IMR-90 (cell line): ENCODE data around the gene AGT. TPM values are rescaled to one million over a fixed set of nuclear protein-coding genes. Genes with fewer than 3 reads are reported as not detected.

Experiments
- ATAC-seq: fragments of 200-7000 bp; cut with Tn5 transposase; 2 replicates; pipeline ENCODE4 v1.9.1; 2020; ENCODE audit warnings: low read depth, mild to moderate bottlenecking, moderate library complexity
- BruUV-seq: library from RNA; stranded (reverse); fragments of 400-500 nt; replicated peaks from 2 replicates; lab custom pipeline; 2021; lab: Mats Ljungman, UMichigan
- CTCF ChIA-PET: fragments of 300-600 bp; formaldehyde crosslinking; extraction: SDS; loops from one replicate; lab custom pipeline; 2021; ENCODE audit warnings: antibody characterized with exemption; lab: Yijun Ruan, JAX
- POLR2A ChIA-PET: fragments of 300-600 bp; sonication (Branson Sonifier 250); formaldehyde crosslinking; loops from one replicate; lab custom pipeline; 2022; ENCODE audit warnings: antibody characterized with exemption; ENCODE audit not compliant: unreplicated experiment; lab: Charles Lee
- DNase-seq: peaks from one replicate; pipeline ENCODE4 v3.0.0; 2013
- H2AFZ ChIP-seq: replicated peaks from 2 replicates; pipeline ENCODE3; 2013; ENCODE audit warnings: low read length, mild to moderate bottlenecking; ENCODE audit not compliant: poor library complexity
- H2AK5ac ChIP-seq: 2 replicates; pipeline ENCODE4 v1.6.1; 2013; ENCODE audit warnings: low read depth, low read length, inconsistent platforms
- H2AK9ac ChIP-seq: replicated peaks from 2 replicates; pipeline ENCODE3; 2013; ENCODE audit warnings: mild to moderate bottlenecking, low read depth, low read length, moderate library complexity; ENCODE audit not compliant: poor library complexity
- H2BK120ac ChIP-seq: 2 replicates; pipeline ENCODE4 v1.6.1; 2013; ENCODE audit warnings: low read depth, low read length, inconsistent platforms
- H2BK15ac ChIP-seq: 3 replicates; pipeline ENCODE4 v1.6.1; 2013; ENCODE audit warnings: low read depth, low read length, inconsistent platforms
- H2BK20ac ChIP-seq: 2 replicates; pipeline ENCODE4 v1.6.1; 2013; ENCODE audit warnings: low read depth, mild to moderate bottlenecking, inconsistent platforms, low read length, moderate library complexity
- H2BK5ac ChIP-seq: 2 replicates; pipeline ENCODE4 v1.6.1; 2013; ENCODE audit warnings: mild to moderate bottlenecking, low read depth, low read length, inconsistent platforms; ENCODE audit not compliant: poor library complexity, severe bottlenecking
- H3K14ac ChIP-seq: replicated peaks from 2 replicates; pipeline ENCODE4 v1.6.1; 2013; ENCODE audit warnings: low read depth, low read length, inconsistent platforms
- H3K18ac ChIP-seq: 2 replicates; pipeline ENCODE4 v1.6.1; 2013; ENCODE audit warnings: low read depth, low read length, control low read depth
- H3K23ac ChIP-seq: 2 replicates; pipeline ENCODE4 v1.6.1; 2013; ENCODE audit warnings: low read depth, low read length, inconsistent platforms
- H3K27ac ChIP-seq: 2 replicates; pipeline ENCODE4 v1.5.1; 2013; ENCODE audit warnings: mild to moderate bottlenecking, control low read depth, low read length; ENCODE audit not compliant: insufficient read depth
- H3K27me3 ChIP-seq: 2 replicates; pipeline ENCODE4 v1.6.1; 2013; ENCODE audit warnings: low read length; ENCODE audit not compliant: control insufficient read depth, insufficient read depth
- H3K36me3 ChIP-seq: 2 replicates; pipeline ENCODE4 v1.6.1; 2013; ENCODE audit warnings: low read length, mixed read lengths; ENCODE audit not compliant: control insufficient read depth, insufficient read depth
- H3K4ac ChIP-seq: 2 replicates; pipeline ENCODE4 v1.6.1; 2013; ENCODE audit warnings: low read depth, low read length, inconsistent platforms
- H3K4me1 ChIP-seq: 2 replicates; pipeline ENCODE4 v1.6.1; 2013; ENCODE audit warnings: low read length, mixed read lengths; ENCODE audit not compliant: control insufficient read depth, insufficient read depth
- H3K4me2 ChIP-seq: 2 replicates; pipeline ENCODE4 v1.6.1; 2013; ENCODE audit warnings: low read depth, mild to moderate bottlenecking, control low read depth, low read length, moderate library complexity
- H3K4me3 ChIP-seq: 2 replicates; pipeline ENCODE4 v1.5.1; 2013; ENCODE audit warnings: low read depth, mild to moderate bottlenecking, control low read depth, low read length, moderate library complexity; ENCODE audit not compliant: insufficient read depth
- H3K56ac ChIP-seq: 2 replicates; pipeline ENCODE4 v1.6.1; 2013; ENCODE audit warnings: low read length, inconsistent platforms; ENCODE audit not compliant: insufficient read depth; ENCODE audit errors: extremely low read depth
- H3K79me1 ChIP-seq, 2 experiments: 2 replicates each; pipeline ENCODE4 v1.6.1; 2013; ENCODE audit warnings: low read length in 2 of 2, inconsistent platforms in 1 of 2, low read depth in 1 of 2
- H3K9ac ChIP-seq: 2 replicates; pipeline ENCODE4 v1.6.1; 2013; ENCODE audit warnings: low read depth, low read length, control low read depth
- H3K9me1 ChIP-seq: 2 replicates; pipeline ENCODE4 v1.6.1; 2013; ENCODE audit warnings: low read length, inconsistent platforms; ENCODE audit not compliant: insufficient read depth
- H3K9me3 ChIP-seq: 2 replicates; pipeline ENCODE4 v1.6.1; 2013; ENCODE audit warnings: low read length; ENCODE audit not compliant: control insufficient read depth, insufficient read depth
- H4K20me1 ChIP-seq: 2 replicates; pipeline ENCODE4 v1.6.1; 2013; ENCODE audit warnings: low read length, inconsistent platforms; ENCODE audit not compliant: insufficient read depth
- H4K5ac ChIP-seq: 2 replicates; pipeline ENCODE4 v1.6.1; 2013; ENCODE audit warnings: mild to moderate bottlenecking, low read depth, low read length, control low read depth
- H4K8ac ChIP-seq, 2 experiments: 2 replicates each; pipeline ENCODE4 v1.6.1; 2013; ENCODE audit warnings: low read depth in 2 of 2, low read length in 2 of 2, control low read depth in 1 of 2, inconsistent platforms in 1 of 2
- H4K91ac ChIP-seq: 2 replicates; pipeline ENCODE4 v1.6.1; 2013; ENCODE audit warnings: low read depth, low read length, inconsistent platforms; ENCODE audit not compliant: insufficient read depth
- BHLHE40 ChIP-seq: fragments of 150-350 bp; IDR thresholded peaks from 2 replicates; pipeline ENCODE4 v1.6.1; 2016; ENCODE audit warnings: mild to moderate bottlenecking, low read depth, low read length
- CEBPB ChIP-seq: IDR thresholded peaks from 2 replicates; pipeline ENCODE4 v1.6.1; 2012; ENCODE audit warnings: low read depth, low read length, improper control_type of control experiment
- CHD1 ChIP-seq: IDR thresholded peaks from 2 replicates; pipeline ENCODE4 v1.6.1; 2012; ENCODE audit warnings: low read depth, low read length, improper control_type of control experiment
- FOS ChIP-seq: fragments of 150-350 bp; IDR thresholded peaks from 2 replicates; pipeline ENCODE4 v1.6.1; 2016; ENCODE audit warnings: low read depth, low read length
- MAFK ChIP-seq: IDR thresholded peaks from 2 replicates; pipeline ENCODE4 v1.6.1; 2012; ENCODE audit warnings: low read depth, low read length, improper control_type of control experiment
- MAZ ChIP-seq: IDR thresholded peaks from 2 replicates; pipeline ENCODE4 v1.6.1; 2012; ENCODE audit warnings: low read depth, mild to moderate bottlenecking, low read length, improper control_type of control experiment, moderate library complexity, borderline replicate concordance
- MXI1 ChIP-seq: IDR thresholded peaks from 2 replicates; pipeline ENCODE4 v1.6.1; 2012; ENCODE audit warnings: low read depth, mild to moderate bottlenecking, low read length, moderate library complexity, borderline replicate concordance
- NFE2L2 ChIP-seq: fragments of 150-350 bp; IDR thresholded peaks from 2 replicates; pipeline ENCODE4 v1.6.1; 2016; ENCODE audit warnings: low read depth, mild to moderate bottlenecking, low read length
- POLR2A ChIP-seq: IDR thresholded peaks from 2 replicates; pipeline ENCODE4 v1.6.1; 2012; ENCODE audit warnings: mild to moderate bottlenecking, low read depth, low read length
- RAD21 ChIP-seq: IDR thresholded peaks from 2 replicates; pipeline ENCODE4 v1.6.1; 2012; ENCODE audit warnings: low read length, improper control_type of control experiment
- RCOR1 ChIP-seq: IDR thresholded peaks from 2 replicates; pipeline ENCODE4 v1.6.1; 2012; ENCODE audit warnings: mild to moderate bottlenecking, low read length, improper control_type of control experiment; ENCODE audit not compliant: insufficient replicate concordance
- RFX5 ChIP-seq: IDR thresholded peaks from 2 replicates; pipeline ENCODE4 v1.8.0; 2012; ENCODE audit warnings: low read depth, mild to moderate bottlenecking, low read length, moderate library complexity
- SMC3 ChIP-seq: fragments of 150-350 bp; IDR thresholded peaks from 2 replicates; pipeline ENCODE4 v1.6.1; 2016; ENCODE audit warnings: low read depth, mild to moderate bottlenecking, antibody characterized with exemption, low read length, moderate library complexity
- WGBS, 2 experiments: methylation state at CpG; one replicate each; pipeline versions ENCODE4 v1.1.5 to v1.1.7; 2013; ENCODE audit warnings: missing lambda C conversion rate in 2 of 2; ENCODE audit not compliant: insufficient read length in 1 of 2; ENCODE audit errors: extremely low coverage in 2 of 2; 5-methylcytosine and 5-hydroxymethylcytosine counted together
- dilution Hi-C: fragments of 300-500 bp; cut with HindIII; formaldehyde crosslinking; loops from one replicate; pipeline ENCODE4 v1.14.3; 2018; ENCODE audit warnings: low sequenced_read_pairs; ENCODE audit not compliant: unreplicated experiment
- in situ Hi-C: fragments of 300-500 bp; cut with MboI; formaldehyde crosslinking; loops from 3 replicates; pipeline ENCODE4 v1.14.3; 2019; ENCODE audit warnings: low sequenced_read_pairs, inconsistent platforms, mixed read lengths
- intact Hi-C: fragments of 100-400 bp; cut with micrococcal nuclease; formaldehyde crosslinking; loops from 2 replicates; pipeline ENCODE4 v1.10.0; 2022
- polyA plus RNA-seq, 3 experiments: library from polyadenylated mRNA; depleted of rRNA; stranded (reverse); fragments of >200 nt; gene quantifications; 2 replicates each; pipeline ENCODE4 v1.2.3, GENCODE V29; 2012; ENCODE audit warnings: low replicate concordance in 1 of 3
- total RNA-seq: library from RNA; depleted of rRNA; stranded (reverse); fragments of >200 nt; gene quantifications from 2 replicates; pipeline ENCODE4 v1.2.3, GENCODE V29; 2012
- TF ChIP-seq, protein P1 (sequence below): fragments of 150-350 bp; IDR thresholded peaks from 2 replicates; pipeline ENCODE4 v1.6.1; 2016; ENCODE audit warnings: low read depth, mild to moderate bottlenecking, low read length, moderate library complexity, borderline replicate concordance
- TF ChIP-seq, protein P2 (sequence below): conservative IDR thresholded peaks from 2 replicates; pipeline ENCODE4 v1.5.1; 2012; ENCODE audit warnings: mild to moderate bottlenecking, low read depth, low read length, improper control_type of control experiment
- TF ChIP-seq, protein P3 (sequence below): fragments of 150-350 bp; IDR thresholded peaks from 2 replicates; pipeline ENCODE4 v1.6.1; 2017; ENCODE audit warnings: mild to moderate bottlenecking, antibody characterized with exemption, low read length, low read depth

Gene AGT
- total and polyA plus RNA-seq, 2 of the 4 experiments (the other 2 are of a cell fraction): 0.18 to 0.34 TPM

DNA sequence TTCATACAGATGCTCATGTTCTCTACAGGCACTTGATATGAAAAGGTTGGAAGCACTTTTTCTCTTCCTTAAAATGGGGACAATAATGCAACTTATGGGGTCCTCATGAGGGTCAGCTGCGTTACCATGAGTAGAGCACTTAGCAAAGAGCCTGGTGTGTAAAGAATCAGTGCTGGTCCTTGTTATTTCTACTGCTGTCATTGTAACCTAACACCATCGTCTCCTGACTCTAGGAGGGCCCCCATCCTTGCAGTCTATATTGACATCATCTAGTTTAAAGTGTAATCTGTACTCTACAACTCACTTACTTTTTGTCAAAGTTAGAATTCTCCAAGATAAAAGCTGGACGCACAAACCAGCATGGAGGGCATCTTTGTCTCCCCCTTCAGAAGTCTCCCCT, 35.7 kb upstream of the AGT start:
- no peak overlapping the region for H3K4ac ChIP-seq
- intact Hi-C loops: loop anchor here (5.0 kb wide), 1 partner anchor 37 kb away; the partner anchor contains the start of gene AGT
- no peak overlapping the region for H3K18ac ChIP-seq
- no peak overlapping the region for H4K5ac ChIP-seq
- H3K4me3 ChIP-seq: no peak overlapping the region
- H3K4me1 ChIP-seq: peaks cover 9% of the 10 kb centered on the region; the same call in 1 of the 2 replicates
- no peak overlapping the region for H2AFZ ChIP-seq
- POLR2A ChIA-PET: no interaction called here
- no peak overlapping the region for H3K56ac ChIP-seq
- CTCF ChIA-PET: no interaction called here
- no peak overlapping the region for H4K91ac ChIP-seq
- no peaks in the 10 kb centered on the region for H3K36me3 ChIP-seq
- BruUV-seq: no TSS peak
- H2BK15ac ChIP-seq: no peak overlapping the region
- H2AK9ac ChIP-seq: no peak overlapping the region
- no peak overlapping the region for H2AK5ac ChIP-seq
- H2BK5ac ChIP-seq: no peak overlapping the region
- in situ Hi-C loops: no loop called here
- H3K27ac ChIP-seq: no peak overlapping the region
- whole genome bisulfite sequencing, 2 experiments: no CpG with 5 or more reads among the region's 3 CpGs
- dilution Hi-C loops: no loop called here
- H3K14ac ChIP-seq: no peak overlapping the region
- TF ChIP-seq RFX5 (no peak), RCOR1 (no peak), BHLHE40 (no peak), POLR2A (no peak), CHD1 (no peak), MXI1 (no peak), NFE2L2 (no peak), MAFK (no peak), FOS (no peak), CEBPB (no peak), RAD21 (no peak), SMC3 (no peak), MAZ (no peak)
- TF ChIP-seq, protein P1, sequence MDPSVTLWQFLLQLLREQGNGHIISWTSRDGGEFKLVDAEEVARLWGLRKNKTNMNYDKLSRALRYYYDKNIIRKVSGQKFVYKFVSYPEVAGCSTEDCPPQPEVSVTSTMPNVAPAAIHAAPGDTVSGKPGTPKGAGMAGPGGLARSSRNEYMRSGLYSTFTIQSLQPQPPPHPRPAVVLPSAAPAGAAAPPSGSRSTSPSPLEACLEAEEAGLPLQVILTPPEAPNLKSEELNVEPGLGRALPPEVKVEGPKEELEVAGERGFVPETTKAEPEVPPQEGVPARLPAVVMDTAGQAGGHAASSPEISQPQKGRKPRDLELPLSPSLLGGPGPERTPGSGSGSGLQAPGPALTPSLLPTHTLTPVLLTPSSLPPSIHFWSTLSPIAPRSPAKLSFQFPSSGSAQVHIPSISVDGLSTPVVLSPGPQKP: no peak
- TF ChIP-seq, protein P2, sequence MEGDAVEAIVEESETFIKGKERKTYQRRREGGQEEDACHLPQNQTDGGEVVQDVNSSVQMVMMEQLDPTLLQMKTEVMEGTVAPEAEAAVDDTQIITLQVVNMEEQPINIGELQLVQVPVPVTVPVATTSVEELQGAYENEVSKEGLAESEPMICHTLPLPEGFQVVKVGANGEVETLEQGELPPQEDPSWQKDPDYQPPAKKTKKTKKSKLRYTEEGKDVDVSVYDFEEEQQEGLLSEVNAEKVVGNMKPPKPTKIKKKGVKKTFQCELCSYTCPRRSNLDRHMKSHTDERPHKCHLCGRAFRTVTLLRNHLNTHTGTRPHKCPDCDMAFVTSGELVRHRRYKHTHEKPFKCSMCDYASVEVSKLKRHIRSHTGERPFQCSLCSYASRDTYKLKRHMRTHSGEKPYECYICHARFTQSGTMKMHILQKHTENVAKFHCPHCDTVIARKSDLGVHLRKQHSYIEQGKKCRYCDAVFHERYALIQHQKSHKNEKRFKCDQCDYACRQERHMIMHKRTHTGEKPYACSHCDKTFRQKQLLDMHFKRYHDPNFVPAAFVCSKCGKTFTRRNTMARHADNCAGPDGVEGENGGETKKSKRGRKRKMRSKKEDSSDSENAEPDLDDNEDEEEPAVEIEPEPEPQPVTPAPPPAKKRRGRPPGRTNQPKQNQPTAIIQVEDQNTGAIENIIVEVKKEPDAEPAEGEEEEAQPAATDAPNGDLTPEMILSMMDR: no peak
- TF ChIP-seq, protein P3, sequence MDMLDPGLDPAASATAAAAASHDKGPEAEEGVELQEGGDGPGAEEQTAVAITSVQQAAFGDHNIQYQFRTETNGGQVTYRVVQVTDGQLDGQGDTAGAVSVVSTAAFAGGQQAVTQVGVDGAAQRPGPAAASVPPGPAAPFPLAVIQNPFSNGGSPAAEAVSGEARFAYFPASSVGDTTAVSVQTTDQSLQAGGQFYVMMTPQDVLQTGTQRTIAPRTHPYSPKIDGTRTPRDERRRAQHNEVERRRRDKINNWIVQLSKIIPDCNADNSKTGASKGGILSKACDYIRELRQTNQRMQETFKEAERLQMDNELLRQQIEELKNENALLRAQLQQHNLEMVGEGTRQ: no peak
- no peak overlapping the region for H4K8ac ChIP-seq
- no peak overlapping the region for H3K4me2 ChIP-seq
- H4K20me1 ChIP-seq: no peaks in the 10 kb centered on the region
- peaks cover 2% of the 10 kb centered on the region; the same call in 1 of the 2 replicates for H3K27me3 ChIP-seq
- H2BK20ac ChIP-seq: no peak overlapping the region
- no peak for ATAC-seq
- H3K9me3 ChIP-seq: no peaks in the 10 kb centered on the region
- no peaks in the 10 kb centered on the region for H3K79me1 ChIP-seq
- H3K9me1 ChIP-seq: peaks cover 3% of the 10 kb centered on the region; the same call in 1 of the 2 replicates
- no peak overlapping the region for H2BK120ac ChIP-seq
- H3K23ac ChIP-seq: no peak overlapping the region
- DNase-seq: no peak
- H3K9ac ChIP-seq: no peak overlapping the region
